ENCODE data around the gene KCNB1.
"Not testable (repeated sequence)": the region's sequence is repeated elsewhere in the genome, so short reads cannot be mapped to it uniquely, and the experiment has no call there.

KCNB1 gene

DNA sequence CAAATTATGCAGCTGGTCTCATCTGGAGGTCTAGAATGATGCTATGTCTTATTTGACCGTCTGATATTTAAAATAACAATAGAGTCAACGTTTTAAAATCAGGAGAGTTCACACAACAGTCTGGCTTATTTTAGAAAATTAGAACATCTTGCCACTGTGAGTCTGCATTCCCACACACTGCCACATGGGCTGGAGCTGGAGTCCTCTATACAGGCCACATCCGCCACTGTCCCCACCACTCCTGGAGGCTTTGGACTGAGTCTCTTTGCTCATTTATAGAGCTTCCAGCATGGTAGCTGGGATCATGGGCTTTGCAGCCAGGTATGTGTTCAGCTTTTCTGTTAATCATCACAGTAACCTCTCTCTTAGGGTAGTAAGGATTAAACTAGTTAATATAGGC is 135.8 kb downstream of the KCNB1 start:
- DNase-seq, result no peak

DNA sequence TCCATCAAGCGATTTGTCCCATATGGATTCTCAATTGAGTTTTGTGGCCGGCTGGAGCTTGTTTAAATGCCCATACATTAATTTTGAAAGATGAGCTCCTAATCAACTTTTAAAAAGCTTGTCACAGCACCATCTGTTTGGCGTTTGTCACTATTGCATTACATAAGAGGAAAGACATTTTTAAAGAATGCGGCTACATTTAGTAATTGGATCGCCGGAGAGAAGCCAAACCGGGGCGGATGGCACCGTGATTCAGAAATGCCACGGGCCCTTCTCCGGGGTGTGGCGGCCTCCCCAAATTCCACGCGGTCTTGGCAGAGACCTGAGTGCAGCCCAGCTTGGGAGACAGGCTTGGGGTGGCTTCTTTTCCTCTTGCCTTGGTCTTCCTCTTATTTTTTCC is 136.9 kb downstream of the KCNB1 start:
- DNase-seq, result no peak

DNA sequence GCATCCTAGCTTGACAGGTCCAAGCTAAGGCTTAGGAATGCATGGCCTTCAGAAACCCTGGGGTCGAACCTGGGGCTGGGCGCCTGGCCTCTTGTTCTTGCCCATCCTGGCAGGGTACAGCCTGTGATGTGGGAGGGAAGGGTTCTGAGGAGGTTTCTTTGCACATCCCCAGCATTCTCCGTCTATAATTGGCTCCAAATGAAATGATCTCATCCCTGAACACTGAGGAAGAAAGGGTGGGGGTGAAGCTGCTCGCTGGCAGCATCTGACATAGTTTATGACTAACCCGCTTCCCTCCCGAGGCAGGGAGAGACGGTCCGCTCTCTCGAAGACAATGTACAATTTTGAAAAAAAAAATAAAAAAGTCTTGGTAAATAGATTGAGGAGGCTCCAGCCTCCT is 137.5 kb downstream of the KCNB1 start:
- DNase-seq, result no peak

DNA sequence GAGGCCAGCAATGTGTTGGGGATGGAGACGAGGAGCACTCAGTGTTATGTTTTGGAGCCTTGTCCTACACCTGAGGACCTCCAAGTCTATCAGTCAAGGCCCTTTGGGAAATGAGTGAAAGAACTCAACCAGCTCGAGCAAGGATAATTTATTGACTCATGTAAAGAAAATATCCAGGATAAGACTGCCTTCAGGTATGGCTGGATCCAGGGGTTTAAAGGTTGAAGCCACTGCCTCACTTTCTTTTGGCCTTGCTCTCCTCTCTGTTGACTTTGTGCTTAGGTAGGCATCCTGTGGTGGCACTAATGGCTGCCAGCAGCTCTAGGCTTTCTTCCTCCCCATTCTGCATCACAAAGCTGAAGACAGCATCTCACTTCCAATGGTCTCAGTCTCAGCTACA is 138.3 kb downstream of the KCNB1 start:
- DNase-seq, result no peak

DNA sequence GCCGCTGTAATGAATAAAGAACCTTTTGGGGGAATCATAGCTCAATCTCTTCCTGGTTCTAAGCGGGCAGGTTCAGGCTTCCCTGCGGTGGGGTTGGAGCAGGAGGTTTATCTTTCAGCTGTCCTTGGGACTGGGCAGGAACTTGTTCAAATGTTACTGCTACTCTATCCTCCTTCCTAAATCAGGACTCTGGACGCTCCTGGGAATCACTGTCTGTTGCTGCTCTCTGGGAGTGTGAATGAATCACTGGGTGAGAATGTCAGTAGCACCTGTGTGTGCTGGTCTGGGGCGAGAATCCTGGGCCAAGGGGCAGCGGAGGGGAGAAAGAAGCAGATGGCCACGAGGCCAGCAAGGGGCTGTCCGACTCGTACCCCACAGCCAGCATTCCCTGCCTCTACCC is 139.2 kb downstream of the KCNB1 start:
- DNase-seq, result no peak

DNA sequence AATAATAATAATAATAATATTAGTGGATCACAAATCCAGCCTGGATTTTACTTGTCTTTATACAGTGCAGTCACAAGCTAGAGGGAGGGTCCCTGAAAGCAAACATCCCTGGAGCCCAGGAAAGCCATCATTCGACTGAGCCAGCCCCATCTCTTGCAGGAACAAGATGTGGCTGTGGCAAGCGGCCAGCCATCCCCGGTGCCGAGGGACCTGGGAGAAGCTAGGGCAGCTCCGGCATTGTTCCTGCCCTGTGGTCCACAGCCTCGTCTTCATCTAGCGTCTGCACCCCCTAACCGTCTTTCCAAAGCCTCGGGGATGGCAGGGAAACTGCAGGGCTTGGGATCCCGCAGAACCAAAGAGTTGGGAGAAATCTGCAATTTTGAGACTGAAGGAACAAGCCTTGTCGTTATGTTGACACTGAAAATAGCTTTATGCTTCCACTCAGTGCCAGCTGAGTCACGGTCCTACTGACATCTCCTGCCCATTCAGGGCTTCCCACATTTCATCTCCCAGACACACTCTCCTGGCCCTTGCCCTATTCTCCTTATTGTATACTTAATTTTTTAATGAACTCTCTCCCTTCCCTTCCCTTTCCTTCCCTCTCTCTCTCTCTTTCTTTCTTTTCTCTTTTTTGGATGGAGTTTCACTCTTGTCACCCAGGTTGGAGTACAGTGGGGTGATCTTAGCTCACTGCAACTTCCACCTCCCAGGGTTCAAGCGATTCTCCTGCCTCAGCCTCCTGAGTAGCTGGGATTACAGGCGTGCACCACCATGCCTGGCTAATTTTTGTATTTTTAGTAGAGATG is 142.1 kb downstream of the KCNB1 start:
- no peak for DNase-seq

DNA sequence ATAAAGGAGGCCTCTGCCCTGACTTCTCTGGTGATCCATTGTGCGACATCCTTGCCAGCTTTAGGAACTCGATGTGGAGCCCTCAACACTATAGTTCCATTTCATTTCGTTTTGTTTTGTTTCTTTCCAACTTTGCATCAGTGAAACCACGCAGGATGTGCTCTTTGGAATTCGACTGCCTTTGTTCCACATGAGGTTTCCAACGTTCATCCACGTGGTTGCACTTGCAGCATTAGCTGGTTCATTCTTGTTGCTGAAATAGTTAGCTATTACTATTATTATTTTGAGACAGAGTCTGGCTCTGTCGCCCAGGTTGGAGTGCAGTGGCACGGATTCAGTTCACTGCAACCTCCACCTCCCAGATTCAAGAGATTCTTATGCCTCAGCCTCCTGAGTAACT is 143.3 kb downstream of the KCNB1 start:
- no peak for DNase-seq

DNA sequence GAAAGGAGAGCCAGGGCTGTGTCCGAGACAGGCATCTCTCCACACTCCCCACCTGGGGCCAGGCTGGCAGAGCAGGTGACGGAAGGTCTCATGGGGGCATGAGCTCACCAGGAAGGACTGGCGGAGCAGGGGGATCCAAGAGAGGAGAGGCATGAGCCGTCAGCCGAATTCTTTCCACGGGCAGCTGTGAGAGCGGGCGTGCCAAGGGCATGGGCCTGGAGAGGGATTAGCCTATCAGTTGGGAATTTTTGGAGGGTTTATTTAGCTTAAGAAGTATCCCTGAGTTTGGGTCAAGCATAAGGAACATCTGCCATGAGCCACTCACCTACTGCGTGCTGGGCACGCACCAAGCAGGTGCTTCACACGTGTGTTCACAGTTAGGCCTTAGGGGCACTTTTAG is 144.4 kb downstream of the KCNB1 start:
- no peak for DNase-seq

DNA sequence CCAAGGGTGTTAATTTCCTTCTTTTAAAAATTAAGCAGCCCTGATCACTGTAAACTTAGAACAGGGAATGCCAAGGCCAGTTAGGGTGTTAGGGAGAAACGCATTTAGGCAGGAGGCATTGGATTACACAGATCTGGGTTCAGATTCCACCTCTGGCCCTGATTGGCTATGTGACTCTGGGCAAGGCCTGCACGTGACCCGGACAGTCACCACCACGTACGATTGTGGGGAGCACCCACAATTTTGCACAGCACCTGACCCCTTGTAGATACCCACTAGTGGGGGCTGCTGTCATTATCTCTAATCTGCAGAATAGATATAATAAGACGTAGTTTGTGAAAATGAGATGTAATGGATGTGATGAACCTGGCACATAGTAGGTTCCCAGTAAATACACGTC is 145.1 kb downstream of the KCNB1 start:
- DNase-seq, result no peak

DNA sequence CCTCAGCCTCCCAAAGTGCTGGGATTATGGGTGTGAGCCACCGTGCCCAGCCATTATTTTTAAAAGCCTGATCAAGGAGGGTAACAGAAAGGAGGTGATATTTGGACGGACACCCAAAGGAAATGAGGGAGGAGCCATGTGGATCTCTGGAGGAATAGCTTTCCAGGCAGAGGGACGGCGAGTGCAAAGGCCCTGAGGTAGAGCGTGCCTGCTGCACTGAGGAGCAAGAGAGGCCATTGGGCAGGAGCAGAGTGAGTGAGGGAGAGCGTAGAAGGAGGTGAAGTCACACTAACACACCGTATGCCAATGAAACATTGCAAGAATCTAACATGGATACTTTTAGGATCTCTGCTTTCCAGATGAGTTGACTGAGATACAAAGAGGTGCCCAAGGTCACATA is 145.7 kb downstream of the KCNB1 start:
- no peak for DNase-seq

DNA sequence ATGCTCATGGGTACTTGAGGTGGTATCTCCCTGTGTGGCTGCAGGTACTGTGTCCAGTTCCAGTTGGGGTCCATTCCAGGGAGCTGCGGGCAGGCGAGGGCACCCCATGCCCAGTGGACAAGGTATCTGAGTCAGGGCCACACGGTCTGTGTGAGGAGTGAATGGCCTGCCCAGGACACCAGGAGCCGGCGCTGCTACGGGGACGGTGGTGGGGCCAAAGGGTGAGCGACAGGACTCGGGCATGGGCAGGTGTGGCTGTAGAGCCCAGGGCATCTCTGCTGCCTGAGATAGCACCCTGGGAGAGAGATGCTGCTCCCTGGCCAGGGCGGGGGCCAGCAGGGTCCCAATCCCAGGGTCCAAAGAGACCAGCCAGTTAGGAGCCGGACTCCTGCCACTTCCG is 147.0 kb downstream of the KCNB1 start:
- no peak for DNase-seq

DNA sequence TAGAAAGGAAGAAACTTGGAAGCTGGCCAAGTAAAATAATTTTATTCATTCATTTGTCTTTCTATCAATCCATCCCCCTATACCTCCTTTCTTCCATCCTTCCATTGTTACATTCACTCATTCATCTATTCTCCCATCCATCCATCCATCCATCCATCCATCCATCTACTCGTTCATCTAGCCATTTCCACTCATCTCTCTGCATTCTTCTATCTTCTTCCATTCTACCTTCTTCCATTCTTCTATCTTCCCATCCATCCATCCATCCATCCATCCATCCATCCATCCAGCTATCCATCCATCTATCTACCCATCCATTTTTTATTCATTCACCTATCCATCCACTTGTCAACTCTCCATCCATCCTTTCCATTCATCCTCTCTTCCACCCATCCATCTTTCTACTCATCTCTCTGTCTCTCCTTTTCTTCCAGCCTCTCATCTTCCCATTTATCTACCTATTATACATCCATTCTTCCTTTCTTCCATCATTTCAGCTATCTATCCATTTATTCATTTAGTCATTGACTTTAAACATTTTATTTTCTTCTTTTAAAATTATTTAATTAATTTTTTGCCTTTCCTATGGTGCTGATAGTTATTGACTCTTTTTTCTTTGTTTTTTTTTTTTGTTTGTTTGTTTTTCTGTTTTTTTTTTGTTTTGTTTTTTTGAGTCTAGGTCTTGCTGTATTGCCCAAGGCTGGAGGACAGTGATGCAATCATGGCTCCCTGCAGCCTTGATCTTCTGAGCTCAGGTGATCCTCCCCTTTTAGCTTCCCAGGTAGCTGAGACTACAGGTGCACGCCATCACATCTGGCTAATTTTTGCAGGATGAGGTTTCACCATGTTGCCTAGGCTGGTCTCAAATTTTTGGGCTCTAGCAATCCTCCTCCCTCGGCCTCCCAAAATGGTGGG is 151.5 kb downstream of the KCNB1 start:
- no peak for DNase-seq

DNA sequence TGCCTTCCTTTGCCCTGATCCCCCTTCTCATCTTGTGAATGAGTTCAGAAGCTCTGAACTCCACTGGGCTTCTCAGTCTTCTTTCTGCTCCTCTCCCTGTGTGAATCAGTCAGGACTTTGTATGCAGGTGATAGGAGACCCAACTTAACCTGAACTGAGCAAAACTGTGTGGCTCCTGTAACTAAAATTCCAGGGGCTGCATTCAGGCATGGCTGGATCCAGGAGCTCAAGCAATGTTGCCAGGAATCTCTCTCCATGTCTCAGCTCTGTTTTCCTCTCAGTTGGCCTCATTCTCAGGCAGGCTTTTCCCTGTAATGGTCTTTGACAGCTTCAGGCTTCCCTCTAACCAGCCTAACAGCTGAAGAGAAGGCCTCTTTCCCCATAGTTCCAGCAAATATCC is 153.7 kb downstream of the KCNB1 start:
- DNase-seq, result no peak

DNA sequence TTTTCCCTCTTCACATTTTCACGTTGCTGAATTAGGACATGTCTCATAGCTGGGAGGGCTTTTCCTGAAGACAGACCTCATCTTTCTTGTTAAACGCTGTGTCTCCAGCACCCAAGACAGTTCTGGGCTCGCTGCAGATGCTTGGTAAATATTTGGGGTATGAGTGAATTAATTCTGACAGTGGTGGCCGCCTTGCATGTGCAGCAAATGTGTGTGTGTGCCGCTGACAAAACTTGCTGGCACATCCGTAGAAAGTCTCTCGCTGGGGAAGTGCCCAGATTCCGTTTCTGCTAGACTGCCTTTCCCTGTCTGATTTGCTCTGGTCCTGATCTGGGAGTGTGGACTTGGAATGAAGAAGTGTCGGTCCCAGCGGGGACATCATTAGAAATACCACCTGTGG is 156.4 kb downstream of the KCNB1 start:
- no peak for DNase-seq

DNA sequence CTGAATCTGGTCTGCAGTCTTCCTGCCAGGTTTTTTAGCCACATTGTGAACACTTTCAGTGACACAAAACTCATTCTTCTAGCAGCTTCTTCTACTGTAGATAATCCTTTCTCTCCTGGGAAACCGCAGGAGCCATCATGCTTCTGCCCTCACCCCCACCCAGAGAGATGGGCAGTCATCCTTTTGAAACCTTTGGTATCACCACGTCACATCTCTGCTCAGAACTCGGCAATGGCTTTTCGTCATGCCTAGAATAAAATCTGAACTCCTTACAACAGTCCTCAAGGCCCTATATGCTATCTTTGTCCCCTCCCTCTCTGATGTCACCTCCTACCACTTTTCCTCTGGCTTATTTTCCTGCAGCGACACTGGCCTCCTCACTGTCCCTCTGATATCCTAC is 158.2 kb downstream of the KCNB1 start:
- no peak for DNase-seq

DNA sequence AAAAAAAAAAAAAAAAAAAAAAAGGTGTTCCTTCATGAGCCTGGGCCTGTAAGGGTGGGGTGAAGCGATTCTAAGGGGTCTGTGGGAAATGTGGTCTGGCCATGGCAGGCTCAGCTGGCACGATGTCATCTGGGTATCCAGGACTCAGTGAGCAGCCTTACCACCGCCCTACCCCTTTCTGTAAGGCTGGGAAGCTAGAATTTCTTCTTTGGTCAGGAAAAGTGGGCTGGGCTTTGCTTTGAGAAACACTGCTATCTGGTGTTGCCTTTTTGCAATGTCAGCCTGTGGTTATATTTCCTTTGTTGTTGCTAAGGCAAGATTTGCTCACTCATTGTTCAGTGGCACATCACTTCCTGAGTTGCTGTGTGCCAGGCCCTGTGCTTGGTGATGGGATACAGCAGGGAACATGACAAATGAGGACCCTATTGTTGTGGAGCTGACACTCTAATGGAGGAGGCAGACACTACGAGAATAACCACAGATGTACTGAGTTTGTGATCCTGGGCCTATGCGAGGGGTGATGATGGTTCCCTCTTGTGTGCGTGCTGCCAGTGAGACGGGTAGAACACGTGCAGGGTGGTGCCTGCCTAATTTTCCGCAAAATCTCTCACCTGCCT is 158.7 kb downstream of the KCNB1 start:
- no peak for DNase-seq

DNA sequence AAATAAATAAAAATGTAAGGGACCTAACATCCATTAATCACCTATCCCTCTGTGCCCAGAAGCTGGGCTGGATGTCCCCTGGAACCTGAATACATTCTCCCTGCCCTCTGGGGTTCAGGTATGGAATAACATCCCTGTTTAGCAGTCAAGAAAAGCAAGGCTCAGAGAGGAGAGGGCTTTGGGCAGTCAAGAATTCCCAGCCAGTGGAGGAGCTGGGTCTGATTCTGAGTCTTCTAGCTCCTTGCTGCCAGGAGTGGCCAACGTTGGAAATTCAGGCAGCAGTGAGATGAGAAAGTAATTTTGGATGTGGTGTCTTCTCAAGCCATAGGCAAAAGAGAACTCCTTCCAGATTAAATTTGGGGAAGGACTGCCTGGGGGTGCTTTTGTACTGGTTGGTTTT is 162.0 kb downstream of the KCNB1 start:
- DNase-seq, result no peak

DNA sequence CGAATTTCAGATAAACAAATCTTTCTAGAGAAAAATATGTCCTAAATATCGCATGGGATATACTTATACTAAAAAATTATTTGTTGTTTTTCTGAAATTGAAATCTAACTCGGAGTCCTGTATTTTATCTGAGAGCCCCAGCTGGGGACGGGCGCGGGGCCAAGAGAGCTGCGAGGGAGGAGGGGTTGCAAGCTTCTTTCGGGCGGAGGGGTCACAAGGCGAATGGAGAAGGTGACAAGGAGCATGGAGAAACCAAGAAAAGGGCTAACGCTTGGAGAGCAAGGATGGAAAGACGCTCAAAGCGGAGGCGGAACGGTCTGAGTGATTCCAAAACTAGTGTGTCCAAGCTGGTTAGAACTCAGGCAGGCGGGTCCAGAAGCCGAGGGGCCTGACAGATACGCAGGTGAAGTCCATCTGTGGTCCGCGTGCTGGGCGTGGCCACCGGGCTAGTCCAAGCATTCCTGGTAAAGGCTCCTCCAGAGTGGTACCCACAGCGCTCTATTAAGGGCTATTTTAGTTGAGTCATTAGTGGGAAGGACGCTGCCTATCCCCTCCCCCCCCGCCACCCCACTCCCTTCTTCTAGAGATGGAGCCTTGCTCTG is 163.2 kb downstream of the KCNB1 start:
- no peak for DNase-seq

DNA sequence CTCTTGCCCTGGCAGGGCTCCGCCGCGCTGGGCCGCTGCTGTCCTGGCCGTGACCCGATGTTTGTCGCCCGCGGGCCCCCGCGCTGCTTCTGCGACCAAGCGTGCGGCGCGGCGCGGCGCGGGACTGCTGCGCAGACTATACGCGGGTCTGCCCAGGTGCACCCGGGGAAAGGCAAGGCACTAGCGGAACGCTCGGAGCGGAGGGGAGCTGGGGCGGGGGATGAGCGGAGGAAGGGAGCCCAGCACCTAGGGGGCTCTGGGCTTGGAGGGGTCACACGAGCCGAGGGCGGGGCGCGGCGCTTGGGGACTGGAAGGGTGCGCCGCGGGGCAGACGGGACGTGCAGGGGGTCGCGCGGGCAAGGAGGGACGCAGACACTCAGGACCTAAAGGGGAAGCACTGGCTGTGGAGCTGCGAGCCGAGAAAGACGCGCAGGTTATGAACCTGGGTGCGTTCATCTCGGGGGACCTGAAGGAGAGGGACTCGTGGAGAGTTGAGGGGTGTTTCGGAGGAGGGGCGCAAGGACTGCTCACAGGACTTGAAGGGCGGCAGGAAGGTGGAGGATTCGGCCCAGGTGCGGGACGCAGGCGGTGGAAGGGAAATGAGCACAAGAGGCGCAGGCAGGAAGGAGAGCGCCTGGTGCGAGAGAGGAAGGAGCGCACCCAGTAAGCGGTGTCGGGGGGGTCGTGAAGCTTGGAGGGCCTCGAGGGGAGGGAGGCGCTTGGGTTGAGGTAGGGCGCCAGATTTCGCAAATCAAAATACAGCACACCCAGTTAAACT is 163.8 kb downstream of the KCNB1 start:
- DNase-seq, result no peak

DNA sequence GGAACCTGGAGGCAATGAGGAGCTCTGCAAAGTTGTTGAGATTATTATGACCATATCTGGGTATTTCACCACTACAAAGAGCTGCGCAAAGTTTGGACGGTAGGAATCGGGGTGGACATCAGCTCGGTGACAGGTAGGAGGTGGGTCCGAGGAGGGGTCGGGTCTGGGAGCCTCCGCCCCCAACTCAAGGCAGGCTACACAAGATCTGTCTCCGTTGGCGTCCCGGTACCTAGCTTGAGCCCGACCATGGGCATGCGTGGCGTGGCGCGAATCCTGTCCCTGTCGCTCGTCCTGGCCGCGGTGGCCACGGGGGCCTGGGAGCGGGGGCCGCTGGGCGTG is 164.4 kb downstream of the KCNB1 start:
- no peak for DNase-seq

DNA sequence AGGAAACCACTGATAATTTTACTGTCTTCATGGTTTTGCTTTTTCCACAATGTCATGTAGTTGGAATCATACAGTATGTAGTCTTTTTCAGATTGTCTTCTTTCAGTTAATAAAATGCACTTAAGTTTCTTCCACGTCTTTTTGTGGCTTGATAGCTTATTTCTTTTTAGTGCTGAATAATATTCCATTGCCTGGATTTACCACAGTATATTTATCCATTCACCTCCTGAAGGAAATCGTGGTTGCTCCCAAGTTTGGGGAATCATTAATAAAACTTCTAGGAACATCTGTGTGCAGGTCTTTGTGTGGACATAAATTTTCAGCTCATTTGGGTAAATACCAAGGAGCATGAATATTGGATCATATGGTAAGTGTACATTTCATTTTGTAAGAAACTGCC is 165.8 kb downstream of the KCNB1 start:
- no peak for DNase-seq

DNA sequence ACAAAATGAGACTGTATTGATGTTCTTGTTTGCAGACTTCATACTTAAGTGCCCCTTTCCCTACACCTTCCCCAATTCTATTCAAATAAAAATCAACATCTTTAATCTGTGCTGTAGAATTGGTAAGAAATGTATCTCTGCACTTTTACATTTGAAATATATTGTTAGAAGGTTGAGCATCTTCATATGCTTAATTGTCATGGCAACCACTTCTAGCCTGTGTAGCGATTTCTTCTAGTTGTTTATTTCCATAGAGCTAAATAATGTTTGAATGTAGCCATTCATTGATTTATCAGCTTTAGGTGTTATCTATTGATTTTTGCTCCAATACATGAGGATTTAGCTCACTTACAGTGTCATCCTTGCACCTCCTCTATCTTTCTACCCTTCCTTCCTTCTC is 166.9 kb downstream of the KCNB1 start:
- no peak for DNase-seq

DNA sequence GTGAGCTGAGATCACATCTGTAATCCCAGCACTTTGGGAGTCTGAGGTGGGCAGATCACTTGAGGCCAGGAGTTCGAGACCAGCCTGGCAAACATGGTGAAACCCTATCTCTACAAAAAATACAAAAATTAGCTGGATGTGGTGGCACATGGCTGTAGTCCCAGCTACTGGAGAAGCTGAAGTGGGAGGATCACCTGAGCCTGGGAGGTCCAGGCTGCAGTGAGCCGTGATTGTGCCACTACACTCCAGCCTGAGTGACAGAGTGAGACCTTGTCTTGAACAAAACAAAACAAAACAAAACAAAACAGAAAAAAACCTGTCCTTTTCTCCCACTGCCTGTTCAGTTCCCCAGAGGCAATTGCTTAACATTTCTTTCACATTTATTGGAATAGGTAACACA is 168.4 kb downstream of the KCNB1 start:
- not testable (repeated sequence) for DNase-seq
